HepG2 (cell line): ENCODE data around the gene ZNF230. TPM values are rescaled to one million over a fixed set of nuclear protein-coding genes. Genes with fewer than 3 reads are reported as not detected.

Experiments used
- ATAC-seq: fragments of 200-7000 bp; cut with Tn5 transposase; 3 replicates; pipeline ENCODE4 v1.9.1; 2020; ENCODE audit warnings: mild to moderate bottlenecking, moderate library complexity
- BruUV-seq: library from RNA; stranded (reverse); fragments of 400-500 nt; replicated peaks from 2 replicates; lab custom pipeline; 2021; lab: Mats Ljungman, UMichigan
- CTCF ChIA-PET: fragments of 300-600 bp; formaldehyde crosslinking; extraction: SDS; loops from one replicate; lab custom pipeline; 2021; ENCODE audit warnings: low total read pairs, inconsistent platforms, low intra/inter-chr PET ratio; lab: Yijun Ruan, JAX
- POLR2A ChIA-PET: fragments of 350-600 bp; sonication (Branson Sonifier 250); formaldehyde crosslinking; loops from one replicate; lab custom pipeline; 2020; ENCODE audit warnings: antibody characterized with exemption, inconsistent platforms; lab: Yijun Ruan, JAX
- DNase-seq: peaks from one replicate; pipeline ENCODE4 v3.0.0-alpha.2; 2015; ENCODE audit warnings: low spot score
- FAIRE-seq: peaks from 3 replicates; lab custom pipeline; 2011; peaks lifted over from hg19 to GRCh38; lab: Jason Lieb, UNC
- H2AFZ ChIP-seq: one replicate; pipeline ENCODE4 v1.6.1; 2011; ENCODE audit warnings: low read length, inconsistent platforms
- H3K27ac ChIP-seq: fragments of 300-600 bp; 3 replicates; pipeline ENCODE4 v1.8.0; 2011; ENCODE audit warnings: mixed run types, mild to moderate bottlenecking, mixed read lengths, low read length, inconsistent platforms; ENCODE audit not compliant: insufficient read depth; ENCODE audit errors: extremely low read length
- H3K27me3 ChIP-seq, 2 experiments: fragments of 200-600 bp in 1 of 2; 2 replicates in 1 of 2; 3 replicates in 1 of 2; pipeline versions ENCODE4 v1.6.0 to v1.8.0; 2011; ENCODE audit warnings: low read length in 2 of 2, mild to moderate bottlenecking in 2 of 2, moderate library complexity in 2 of 2, inconsistent platforms in 1 of 2; ENCODE audit not compliant: insufficient read depth in 2 of 2, control insufficient read depth in 1 of 2
- H3K36me3 ChIP-seq, 2 experiments: fragments of 200-600 bp in 1 of 2; replicated peaks in 1 of 2; 2 replicates in 1 of 2; 3 replicates in 1 of 2; pipeline versions ENCODE4 v1.5.1 to v1.8.0; 2011; ENCODE audit warnings: low read length in 2 of 2, inconsistent platforms in 1 of 2; ENCODE audit not compliant: insufficient read depth in 2 of 2, control insufficient read depth in 1 of 2
- H3K4me1 ChIP-seq: 2 replicates; pipeline ENCODE4 v1.5.1; 2012; ENCODE audit warnings: low read length, inconsistent platforms; ENCODE audit not compliant: insufficient read depth
- H3K4me2 ChIP-seq: 2 replicates; pipeline ENCODE4 v1.6.0; 2011; ENCODE audit warnings: low read depth, low read length, inconsistent platforms
- H3K4me3 ChIP-seq, 3 experiments: fragments of 200-600 bp in 1 of 3; sonication (generic), shearing (Covaris generic) in 1 of 3; replicated peaks in 1 of 3; 2 replicates each; pipeline ENCODE4 v1.5.1; 2011 to 2016; ENCODE audit warnings: low read length in 3 of 3, inconsistent platforms in 2 of 3, low read depth in 2 of 3, mild to moderate bottlenecking in 2 of 3, control low read depth in 1 of 3, mixed read lengths in 1 of 3; ENCODE audit not compliant: insufficient read depth in 1 of 3
- H3K79me2 ChIP-seq: one replicate; pipeline ENCODE4 v1.6.1; 2011; ENCODE audit warnings: low read length, inconsistent platforms; ENCODE audit not compliant: insufficient read depth
- H3K9ac ChIP-seq: 2 replicates; pipeline ENCODE4 v1.6.0; 2011; ENCODE audit warnings: mild to moderate bottlenecking, low read depth, low read length, inconsistent platforms; ENCODE audit not compliant: insufficient read depth
- H3K9me3 ChIP-seq: 2 replicates; pipeline ENCODE4 v1.5.1; 2012; ENCODE audit warnings: mild to moderate bottlenecking, low read length
- H4K20me1 ChIP-seq: 2 replicates; pipeline ENCODE4 v1.6.0; 2011; ENCODE audit warnings: inconsistent platforms, mild to moderate bottlenecking, low read length, moderate library complexity; ENCODE audit not compliant: insufficient read depth
- GPBP1L1 ChIP-seq: sonication (generic); formaldehyde crosslinking; IDR thresholded peaks from 2 replicates; pipeline ENCODE4 v1.5.0; 2020; ENCODE audit warnings: mild to moderate bottlenecking, missing genetic modification reagents
- HIVEP1 ChIP-seq: sonication (generic); formaldehyde crosslinking; IDR thresholded peaks from 2 replicates; pipeline ENCODE4 v1.4.0; 2020; ENCODE audit warnings: mild to moderate bottlenecking, missing genetic modification reagents
- JUNB ChIP-seq: sonication (generic); formaldehyde crosslinking; IDR thresholded peaks from 2 replicates; pipeline ENCODE4 v1.8.0; 2022; ENCODE audit warnings: missing genetic modification reagents, mild to moderate bottlenecking, borderline replicate concordance
- SRSF4 ChIP-seq: fragments of 200-400 bp; formaldehyde crosslinking; IDR thresholded peaks from one replicate; pipeline ENCODE4 v1.6.1; 2018; ENCODE audit warnings: mild to moderate bottlenecking, low read depth, low read length, moderate library complexity; ENCODE audit not compliant: poor library complexity, severe bottlenecking
- SYNCRIP ChIP-seq: fragments of 200-400 bp; formaldehyde crosslinking; IDR thresholded peaks from 2 replicates; pipeline ENCODE4 v1.6.1; 2018; ENCODE audit warnings: mild to moderate bottlenecking, low read depth, low read length; ENCODE audit not compliant: insufficient read depth
- TBL1XR1 ChIP-seq: fragments of 150-350 bp; IDR thresholded peaks from 2 replicates; pipeline ENCODE4 v1.6.1; 2014; ENCODE audit warnings: borderline replicate concordance, low read length; ENCODE audit not compliant: partially characterized antibody
- TCF12 ChIP-seq, 2 experiments: fragments of 450-650 bp in 1 of 2; sonication (generic) in 1 of 2; formaldehyde crosslinking in 1 of 2; IDR thresholded peaks; 2 replicates each; pipeline versions ENCODE4 v1.6.1 to v1.8.0; 2017 to 2022; ENCODE audit warnings: antibody characterized with exemption in 1 of 2, mild to moderate bottlenecking in 1 of 2, missing genetic modification reagents in 1 of 2, moderate library complexity in 1 of 2
- ZBTB14 ChIP-seq: sonication (generic); formaldehyde crosslinking; IDR thresholded peaks from 2 replicates; pipeline ENCODE4 v1.4.0; 2020; ENCODE audit warnings: missing genetic modification reagents
- ZBTB44 ChIP-seq: sonication (generic); formaldehyde crosslinking; IDR thresholded peaks from 2 replicates; pipeline ENCODE4 v1.4.0; 2020; ENCODE audit warnings: missing genetic modification reagents
- ZBTB46 ChIP-seq: sonication (generic); formaldehyde crosslinking; IDR thresholded peaks from 2 replicates; pipeline ENCODE4 v1.4.0; 2020; ENCODE audit warnings: mild to moderate bottlenecking, missing genetic modification reagents, borderline replicate concordance
- ZIK1 ChIP-seq: sonication (generic); formaldehyde crosslinking; IDR thresholded peaks from 2 replicates; pipeline ENCODE4 v1.5.0; 2020; ENCODE audit warnings: mild to moderate bottlenecking, low read depth, missing genetic modification reagents, borderline replicate concordance
- ZNF713 ChIP-seq: sonication (generic); formaldehyde crosslinking; IDR thresholded peaks from 2 replicates; pipeline ENCODE4 v1.4.0; 2020; ENCODE audit warnings: mild to moderate bottlenecking, missing genetic modification reagents
- ZSCAN25 ChIP-seq: sonication (generic); formaldehyde crosslinking; IDR thresholded peaks from 2 replicates; pipeline ENCODE4 v1.8.0; 2022; ENCODE audit warnings: mild to moderate bottlenecking, missing genetic modification reagents
- WGBS: methylation state at CpG from one replicate; pipeline ENCODE4 v1.1.6; 2017; ENCODE audit warnings: low lambda C conversion rate; 5-methylcytosine and 5-hydroxymethylcytosine counted together
- in situ Hi-C: cut with HindIII; loops from 2 replicates; pipeline ENCODE4 v1.10.0; 2017; ENCODE audit warnings: low pct_unique_long_range_greater_than_20kb; ENCODE audit not compliant: extremely low pct_ligation_motif_present
- intact Hi-C: fragments of 100-400 bp; cut with micrococcal nuclease; formaldehyde crosslinking; loops from one replicate; pipeline ENCODE4 v1.10.0; 2022; ENCODE audit not compliant: unreplicated experiment
- polyA plus RNA-seq, 8 experiments: library from polyadenylated mRNA; depleted of rRNA in 3 of 8; stranded (reverse) in 7 of 8; unstranded in 1 of 8; fragments of >200 nt; fragmentation: Illumina TruSeq in 4 of 8; extraction: Trizol in 4 of 8; gene quantifications; 2 replicates each; pipeline versions ENCODE4 v1.2.1 to v1.2.3, GENCODE V29; 2011 to 2016; ENCODE audit warnings: low read depth in 4 of 8, missing spikeins in 1 of 8, mixed read lengths in 1 of 8; ENCODE audit not compliant: insufficient read depth in 1 of 8
- total RNA-seq, 5 experiments: library from RNA; depleted of rRNA; stranded (reverse); fragments of >200 nt; fragmentation: Illumina TruSeq; extraction: Trizol; gene quantifications; 2 replicates each; pipeline ENCODE4 v1.2.3, GENCODE V29; 2016; ENCODE audit warnings: low read depth in 1 of 5

The ZNF230 gene
- total and polyA plus RNA-seq, 2 of the 13 experiments (the other 11 are each of a cell fraction or from before 2014, with no cell fraction given): 2.4 to 5.5 TPM

GRCh38 chr19:44051650-44052402, 49.1 kb downstream of the ZNF230 start, which contains the start of gene ZNF223:
ZNF223 (plus strand) TSS chr19:44052036; CDS start chr19:44055177, 3,141 bp downstream.
- CTCF ChIA-PET: no interaction called here
- peak within 1 kb of the TSS; percentile 82 for H3K9ac ChIP-seq
- H3K27ac ChIP-seq: peak within 1 kb of the TSS; percentile 89
- intact Hi-C loops: no loop called here
- ATAC-seq: peak; percentile 99
- peak within 1 kb of the TSS; percentile 69 for H3K4me2 ChIP-seq
- H3K4me1 ChIP-seq: peaks cover 32% of the 10 kb centered on the region
- peaks cover 4% of the 10 kb centered on the region for H3K79me2 ChIP-seq
- 0 out of 5 replicates have a peak, but pooled peaks cover 1 to 8% of the 10 kb centered on the region in 2 experiments for H3K36me3 ChIP-seq
- POLR2A ChIA-PET: interaction anchor here (0.7 to 3.4 kb wide), 11 partner anchors 9 to 160 kb away, joined by 3 to 17 read pairs (median 6); partner anchors contain the start of genes ZNF224, ZNF226, ZNF227 and ZNF230
- no peaks in the 10 kb centered on the region; a peak in 1 of 5 replicates for H3K27me3 ChIP-seq
- FAIRE-seq: peak; percentile 89
- WGBS: 9% methylated on average over 16 of the region's 38 CpGs
- peak within 1 kb of the TSS; percentile 95 for H2AFZ ChIP-seq
- DNase-seq: peak; percentile 94
- H4K20me1 ChIP-seq: no peaks in the 10 kb centered on the region
- no TSS peak for BruUV-seq
- H3K9me3 ChIP-seq: no peaks in the 10 kb centered on the region
- in situ Hi-C loops: no loop called here
- peak within 1 kb of the TSS; percentile 73 to 78 (median 78) for H3K4me3 ChIP-seq
- TF ChIP-seq GPBP1L1 (CRISPR knock-in tag) (no peak), SRSF4 (no peak), ZBTB44 (CRISPR knock-in tag) (no peak), ZBTB14 (CRISPR knock-in tag) (no peak), JUNB (CRISPR knock-in tag) (no peak), ZSCAN25 (CRISPR knock-in tag) (peak; percentile 59; the same call in 1 of the 2 replicates), ZIK1 (CRISPR knock-in tag) (no peak), ZBTB46 (CRISPR knock-in tag) (no peak), HIVEP1 (CRISPR knock-in tag) (no peak), ZNF713 (CRISPR knock-in tag) (no peak), TCF12 (IDR thresholded peaks at IDR 0.05) (no peak), TCF12 (CRISPR knock-in tag; IDR thresholded peaks at IDR 0.05) (no peak), SYNCRIP (no peak), TBL1XR1 (peak; percentile 34)
